Mesenchymal stem cell (in vitro differentiated cells and primary cell): Measurements from ENCODE around the gene CSK.

Experiments
- DNase-seq: peaks from one replicate; pipeline ENCODE4 v3.0.0-alpha.2; 2013
- H2AFZ ChIP-seq: one replicate; pipeline ENCODE4 v1.6.1; 2013; ENCODE audit warnings: low read depth, mild to moderate bottlenecking, control low read depth, inconsistent platforms, low read length, moderate library complexity
- H2AK5ac ChIP-seq: 2 replicates; pipeline ENCODE4 v1.6.1; 2013; ENCODE audit warnings: low read length, moderate library complexity, mild to moderate bottlenecking, inconsistent platforms; ENCODE audit not compliant: severe bottlenecking
- H2BK120ac ChIP-seq: one replicate; pipeline ENCODE4 v1.6.1; 2013; ENCODE audit warnings: low read depth, mild to moderate bottlenecking, inconsistent platforms, low read length, moderate library complexity
- H2BK12ac ChIP-seq, 2 experiments: one replicate each; pipeline ENCODE4 v1.6.1; 2013; ENCODE audit warnings: inconsistent platforms in 2 of 2, low read length in 2 of 2, mild to moderate bottlenecking in 2 of 2, moderate library complexity in 2 of 2, control low read depth in 1 of 2
- H2BK15ac ChIP-seq: one replicate; pipeline ENCODE4 v1.6.1; 2013; ENCODE audit warnings: mild to moderate bottlenecking, low read depth, inconsistent platforms; ENCODE audit not compliant: poor library complexity, severe bottlenecking
- H2BK5ac ChIP-seq: 2 replicates; pipeline ENCODE4 v1.6.1; 2013; ENCODE audit warnings: low read depth, mild to moderate bottlenecking, low read length, control low read depth, inconsistent platforms; ENCODE audit not compliant: poor library complexity, severe bottlenecking
- H3K14ac ChIP-seq, 2 experiments: one replicate each; pipeline ENCODE4 v1.6.1; 2013; ENCODE audit warnings: inconsistent platforms in 2 of 2, low read length in 2 of 2, control low read depth in 1 of 2, mild to moderate bottlenecking in 1 of 2, moderate library complexity in 1 of 2
- H3K18ac ChIP-seq, 2 experiments: one replicate each; pipeline ENCODE4 v1.6.1; 2013; ENCODE audit warnings: inconsistent platforms in 2 of 2, low read length in 2 of 2, control low read depth in 1 of 2, low read depth in 1 of 2, mild to moderate bottlenecking in 1 of 2
- H3K23ac ChIP-seq, 2 experiments: one replicate each; pipeline ENCODE4 v1.6.1; 2013; ENCODE audit warnings: inconsistent platforms in 2 of 2, low read length in 2 of 2, mild to moderate bottlenecking in 2 of 2, moderate library complexity in 2 of 2, control low read depth in 1 of 2
- H3K27ac ChIP-seq: 2 replicates; pipeline ENCODE4 v1.5.1; 2013; ENCODE audit warnings: mild to moderate bottlenecking, moderate library complexity, low read length, control low read depth, inconsistent platforms; ENCODE audit not compliant: poor library complexity, severe bottlenecking
- H3K27me3 ChIP-seq, 2 experiments: 2 replicates each; pipeline versions ENCODE4 v1.6.1 to v1.7.0; 2013; ENCODE audit warnings: low read length in 2 of 2, mild to moderate bottlenecking in 2 of 2, moderate library complexity in 2 of 2, control low read depth in 1 of 2, inconsistent platforms in 1 of 2; ENCODE audit not compliant: control insufficient read depth in 1 of 2, insufficient read depth in 1 of 2
- H3K36me3 ChIP-seq, 2 experiments: 2 replicates each; pipeline versions ENCODE4 v1.6.1 to v1.7.0; 2013; ENCODE audit warnings: low read length in 2 of 2, control low read depth in 1 of 2, inconsistent platforms in 1 of 2, low read depth in 1 of 2, mild to moderate bottlenecking in 1 of 2; ENCODE audit not compliant: insufficient read depth in 2 of 2, control insufficient read depth in 1 of 2
- H3K4ac ChIP-seq, 2 experiments: one replicate each; pipeline ENCODE4 v1.6.1; 2013; ENCODE audit warnings: inconsistent platforms in 2 of 2, low read length in 2 of 2, mild to moderate bottlenecking in 2 of 2, moderate library complexity in 2 of 2, control low read depth in 1 of 2, low read depth in 1 of 2
- H3K4me1 ChIP-seq: 2 replicates; pipeline ENCODE4 v1.6.1; 2013; ENCODE audit warnings: low read depth, low read length, control low read depth; ENCODE audit not compliant: control insufficient read depth, insufficient read depth
- H3K4me2 ChIP-seq: 2 replicates; pipeline ENCODE4 v1.6.1; 2013; ENCODE audit warnings: low read length, mild to moderate bottlenecking, inconsistent platforms; ENCODE audit not compliant: poor library complexity, severe bottlenecking
- H3K4me3 ChIP-seq, 2 experiments: 2 replicates each; pipeline versions ENCODE4 v1.5.1 to v1.7.0; 2013; ENCODE audit warnings: low read length in 2 of 2, mild to moderate bottlenecking in 2 of 2, control low read depth in 1 of 2, low read depth in 1 of 2; ENCODE audit not compliant: insufficient read depth in 1 of 2
- H3K79me1 ChIP-seq: replicated peaks from 2 replicates; pipeline ENCODE4 v1.6.1; 2013; ENCODE audit warnings: mild to moderate bottlenecking, control low read depth, low read length, inconsistent platforms; ENCODE audit not compliant: poor library complexity, severe bottlenecking
- H3K9ac ChIP-seq: 2 replicates; pipeline ENCODE4 v1.7.0; 2013; ENCODE audit warnings: mild to moderate bottlenecking, low read length, moderate library complexity
- H3K9me3 ChIP-seq: 2 replicates; pipeline ENCODE4 v1.7.0; 2013; ENCODE audit warnings: mild to moderate bottlenecking, low read length; ENCODE audit not compliant: control insufficient read depth
- H4K8ac ChIP-seq: one replicate; pipeline ENCODE4 v1.6.1; 2013; ENCODE audit warnings: inconsistent platforms, mild to moderate bottlenecking, low read length, moderate library complexity
- H4K91ac ChIP-seq: one replicate; pipeline ENCODE4 v1.6.1; 2013; ENCODE audit warnings: mild to moderate bottlenecking, low read length, inconsistent platforms
- WGBS: methylation state at CpG from one replicate; pipeline ENCODE4 v1.1.7; 2013; ENCODE audit warnings: mixed read lengths; 5-methylcytosine and 5-hydroxymethylcytosine counted together

CSK gene

GRCh38 chr15:74754593-74755215 lies 27.2 kb upstream of the CSK start:
- no peak overlapping the region for H4K91ac ChIP-seq
- no peak for DNase-seq
- H3K79me1 ChIP-seq = no peaks in the 10 kb centered on the region
- H3K36me3 ChIP-seq = no peaks in the 10 kb centered on the region
- no peak overlapping the region for H2BK120ac ChIP-seq
- H3K4me1 ChIP-seq = peaks cover 3% of the 10 kb centered on the region
- H3K18ac ChIP-seq = no peak overlapping the region
- no peak overlapping the region for H2BK12ac ChIP-seq
- no peak overlapping the region for H2AK5ac ChIP-seq
- 94% methylated on average over 20 of the region's 20 CpGs for WGBS
- no peak overlapping the region for H2BK5ac ChIP-seq
- H3K9ac ChIP-seq = no peak overlapping the region
- no peak overlapping the region for H3K27ac ChIP-seq
- H3K4me2 ChIP-seq = no peak overlapping the region
- peaks cover 17 to 51% of the 10 kb centered on the region in 2 experiments for H3K27me3 ChIP-seq
- H3K4ac ChIP-seq = no peak overlapping the region
- no peak overlapping the region for H4K8ac ChIP-seq
- H2BK15ac ChIP-seq = no peak overlapping the region
- no peak overlapping the region for H3K4me3 ChIP-seq
- H2AFZ ChIP-seq = no peak overlapping the region
- no peak overlapping the region for H3K23ac ChIP-seq
- no peaks in the 10 kb centered on the region for H3K9me3 ChIP-seq
- no peak overlapping the region for H3K14ac ChIP-seq

- no peak overlapping the region for H2BK120ac ChIP-seq
- peaks cover 10 to 59% of the 10 kb centered on the region in 2 experiments for H3K27me3 ChIP-seq
- 83% methylated on average over 7 of the region's 8 CpGs for WGBS
- H4K8ac ChIP-seq = no peak overlapping the region
- no peak overlapping the region for H3K23ac ChIP-seq
- no peak overlapping the region for H3K14ac ChIP-seq
- no peak overlapping the region for H2BK15ac ChIP-seq
- no peaks in the 10 kb centered on the region for H3K9me3 ChIP-seq
- H3K36me3 ChIP-seq = no peaks in the 10 kb centered on the region
- H3K4ac ChIP-seq = no peak overlapping the region
- H3K27ac ChIP-seq = no peak overlapping the region
- no peak overlapping the region for H3K9ac ChIP-seq
- H3K4me1 ChIP-seq = no peaks in the 10 kb centered on the region
- no peaks in the 10 kb centered on the region for H3K79me1 ChIP-seq
- no peak overlapping the region for H2BK5ac ChIP-seq
- H3K4me3 ChIP-seq = no peak overlapping the region
- no peak for DNase-seq
- H3K18ac ChIP-seq = no peak overlapping the region
- H4K91ac ChIP-seq = no peak overlapping the region
- H3K4me2 ChIP-seq = no peak overlapping the region
- H2BK12ac ChIP-seq = no peak overlapping the region
- H2AFZ ChIP-seq = no peak overlapping the region
- no peak overlapping the region for H2AK5ac ChIP-seq
Observed at GRCh38 chr15:74758736-74759135, 23.1 kb upstream of the CSK start.

GRCh38 chr15:74762791-74763150 lies 19.1 kb upstream of the CSK start:
- 56% methylated on average over 5 of the region's 6 CpGs for WGBS
- H3K23ac ChIP-seq = no peak overlapping the region
- no peak for DNase-seq

GRCh38 chr15:74763416-74763815 lies 18.5 kb upstream of the CSK start:
- Histone ChIP-seq H3K79me1 (no peaks in the 10 kb centered on the region), H4K91ac (no peak overlapping the region), H3K36me3 (no peaks in the 10 kb centered on the region), H3K4me1 (no peaks in the 10 kb centered on the region), H3K27ac (no peak overlapping the region), H3K4ac (no peak overlapping the region), H2BK5ac (no peak overlapping the region), H3K4me2 (no peak overlapping the region), H3K27me3 (peaks cover 20 to 63% of the 10 kb centered on the region in 2 experiments), H2BK120ac (no peak overlapping the region), H2AK5ac (no peak overlapping the region), H2AFZ (no peak overlapping the region), H3K23ac (no peak overlapping the region), H3K4me3 (no peak overlapping the region), H4K8ac (no peak overlapping the region), H2BK12ac (no peak overlapping the region), H3K18ac (no peak overlapping the region), H3K9ac (no peak overlapping the region), H3K9me3 (no peaks in the 10 kb centered on the region), H3K14ac (no peak overlapping the region), H2BK15ac (no peak overlapping the region)
- no peak for DNase-seq
- WGBS = 88% methylated on average over 15 of the region's 15 CpGs

More at GRCh38 chr15:74762791-74763150, 19.1 kb upstream of the CSK start:
- Histone ChIP-seq H3K36me3 (no peaks in the 10 kb centered on the region), H2BK120ac (no peak overlapping the region), H2BK12ac (no peak overlapping the region), H3K4me1 (no peaks in the 10 kb centered on the region), H3K27ac (no peak overlapping the region), H2AFZ (no peak overlapping the region), H3K4ac (no peak overlapping the region), H3K4me3 (no peak overlapping the region), H2BK15ac (no peak overlapping the region), H2AK5ac (no peak overlapping the region), H3K9ac (no peak overlapping the region), H3K79me1 (no peaks in the 10 kb centered on the region), H3K4me2 (no peak overlapping the region), H4K8ac (no peak overlapping the region), H3K27me3 (peaks cover 16 to 57% of the 10 kb centered on the region in 2 experiments), H2BK5ac (no peak overlapping the region), H4K91ac (no peak overlapping the region), H3K18ac (no peak overlapping the region), H3K9me3 (no peaks in the 10 kb centered on the region), H3K14ac (no peak overlapping the region)
